ENCODE data around the gene CACNB2. TPM values are rescaled to one million over a fixed set of nuclear protein-coding genes. Genes with fewer than 3 reads are reported as not detected.

The CACNB2 gene
- total RNA-seq, 1 experiment from 2014 or later = 3.2 TPM

DNA sequence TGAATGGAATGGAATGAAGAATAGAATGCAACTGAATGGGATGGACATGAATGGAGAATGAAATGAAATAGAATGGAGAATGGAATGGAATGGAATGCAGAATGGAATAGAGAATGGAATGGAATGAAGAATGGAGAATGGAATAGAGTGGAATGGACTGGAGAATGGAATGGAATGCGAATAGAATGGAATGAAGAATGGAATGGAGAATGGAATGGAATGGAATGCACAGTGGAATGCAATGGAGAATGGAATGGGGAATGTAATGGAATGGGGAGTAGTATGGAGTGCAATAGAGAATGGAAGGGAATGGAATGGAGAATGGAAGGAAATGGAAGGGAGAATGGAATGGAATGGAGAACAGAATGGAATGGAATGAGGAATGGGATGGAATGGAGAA lies 417.7 kb downstream of the CACNB2 start:
- no peaks in the 10 kb centered on the region for H3K9me3 Mint-ChIP-seq
- no peak overlapping the region for H3K27ac Mint-ChIP-seq
- ChIA-PET POLR2A (no interaction called here), CTCF (no interaction called here)
- H3K4me1 Mint-ChIP-seq = no peaks in the 10 kb centered on the region
- H3K27me3 Mint-ChIP-seq (ENCODE audit: low read depth) = no peaks in the 10 kb centered on the region
- H3K36me3 Mint-ChIP-seq = no peaks in the 10 kb centered on the region
- no peak for DNase-seq (ENCODE audit: low spot score)
- no peak for ATAC-seq
- H3K4me3 Mint-ChIP-seq = no peak overlapping the region
- TF ChIP-seq, protein P1, sequence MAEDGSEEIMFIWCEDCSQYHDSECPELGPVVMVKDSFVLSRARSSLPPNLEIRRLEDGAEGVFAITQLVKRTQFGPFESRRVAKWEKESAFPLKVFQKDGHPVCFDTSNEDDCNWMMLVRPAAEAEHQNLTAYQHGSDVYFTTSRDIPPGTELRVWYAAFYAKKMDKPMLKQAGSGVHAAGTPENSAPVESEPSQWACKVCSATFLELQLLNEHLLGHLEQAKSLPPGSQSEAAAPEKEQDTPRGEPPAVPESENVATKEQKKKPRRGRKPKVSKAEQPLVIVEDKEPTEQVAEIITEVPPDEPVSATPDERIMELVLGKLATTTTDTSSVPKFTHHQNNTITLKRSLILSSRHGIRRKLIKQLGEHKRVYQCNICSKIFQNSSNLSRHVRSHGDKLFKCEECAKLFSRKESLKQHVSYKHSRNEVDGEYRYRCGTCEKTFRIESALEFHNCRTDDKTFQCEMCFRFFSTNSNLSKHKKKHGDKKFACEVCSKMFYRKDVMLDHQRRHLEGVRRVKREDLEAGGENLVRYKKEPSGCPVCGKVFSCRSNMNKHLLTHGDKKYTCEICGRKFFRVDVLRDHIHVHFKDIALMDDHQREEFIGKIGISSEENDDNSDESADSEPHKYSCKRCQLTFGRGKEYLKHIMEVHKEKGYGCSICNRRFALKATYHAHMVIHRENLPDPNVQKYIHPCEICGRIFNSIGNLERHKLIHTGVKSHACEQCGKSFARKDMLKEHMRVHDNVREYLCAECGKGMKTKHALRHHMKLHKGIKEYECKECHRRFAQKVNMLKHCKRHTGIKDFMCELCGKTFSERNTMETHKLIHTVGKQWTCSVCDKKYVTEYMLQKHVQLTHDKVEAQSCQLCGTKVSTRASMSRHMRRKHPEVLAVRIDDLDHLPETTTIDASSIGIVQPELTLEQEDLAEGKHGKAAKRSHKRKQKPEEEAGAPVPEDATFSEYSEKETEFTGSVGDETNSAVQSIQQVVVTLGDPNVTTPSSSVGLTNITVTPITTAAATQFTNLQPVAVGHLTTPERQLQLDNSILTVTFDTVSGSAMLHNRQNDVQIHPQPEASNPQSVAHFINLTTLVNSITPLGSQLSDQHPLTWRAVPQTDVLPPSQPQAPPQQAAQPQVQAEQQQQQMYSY (CRISPR knock-in tag; IDR thresholded peaks at IDR 0.05) = no peak; the same call in 1 of the 2 replicates
- TF ChIP-seq MYBL2 (CRISPR knock-in tag; IDR thresholded peaks at IDR 0.05) (no peak), ZNF396 (CRISPR knock-in tag; IDR thresholded peaks at IDR 0.05; ENCODE audit: borderline replicate concordance) (no peak), FOXP1 (CRISPR knock-in tag; IDR thresholded peaks at IDR 0.05; ENCODE audit: borderline replicate concordance) (no peak), FOXJ3 (CRISPR knock-in tag; IDR thresholded peaks at IDR 0.05; ENCODE audit: borderline replicate concordance) (no peak), ZNF671 (CRISPR knock-in tag; IDR thresholded peaks at IDR 0.05) (no peak), TEAD1 (CRISPR knock-in tag; IDR thresholded peaks at IDR 0.05) (no peak)
- TF ChIP-seq, protein P2, sequence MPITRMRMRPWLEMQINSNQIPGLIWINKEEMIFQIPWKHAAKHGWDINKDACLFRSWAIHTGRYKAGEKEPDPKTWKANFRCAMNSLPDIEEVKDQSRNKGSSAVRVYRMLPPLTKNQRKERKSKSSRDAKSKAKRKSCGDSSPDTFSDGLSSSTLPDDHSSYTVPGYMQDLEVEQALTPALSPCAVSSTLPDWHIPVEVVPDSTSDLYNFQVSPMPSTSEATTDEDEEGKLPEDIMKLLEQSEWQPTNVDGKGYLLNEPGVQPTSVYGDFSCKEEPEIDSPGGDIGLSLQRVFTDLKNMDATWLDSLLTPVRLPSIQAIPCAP (CRISPR knock-in tag; IDR thresholded peaks at IDR 0.05) = no peak
- TF ChIP-seq, protein P3, sequence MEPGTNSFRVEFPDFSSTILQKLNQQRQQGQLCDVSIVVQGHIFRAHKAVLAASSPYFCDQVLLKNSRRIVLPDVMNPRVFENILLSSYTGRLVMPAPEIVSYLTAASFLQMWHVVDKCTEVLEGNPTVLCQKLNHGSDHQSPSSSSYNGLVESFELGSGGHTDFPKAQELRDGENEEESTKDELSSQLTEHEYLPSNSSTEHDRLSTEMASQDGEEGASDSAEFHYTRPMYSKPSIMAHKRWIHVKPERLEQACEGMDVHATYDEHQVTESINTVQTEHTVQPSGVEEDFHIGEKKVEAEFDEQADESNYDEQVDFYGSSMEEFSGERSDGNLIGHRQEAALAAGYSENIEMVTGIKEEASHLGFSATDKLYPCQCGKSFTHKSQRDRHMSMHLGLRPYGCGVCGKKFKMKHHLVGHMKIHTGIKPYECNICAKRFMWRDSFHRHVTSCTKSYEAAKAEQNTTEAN (CRISPR knock-in tag; IDR thresholded peaks at IDR 0.05) = no peak
- TF ChIP-seq, protein P4, sequence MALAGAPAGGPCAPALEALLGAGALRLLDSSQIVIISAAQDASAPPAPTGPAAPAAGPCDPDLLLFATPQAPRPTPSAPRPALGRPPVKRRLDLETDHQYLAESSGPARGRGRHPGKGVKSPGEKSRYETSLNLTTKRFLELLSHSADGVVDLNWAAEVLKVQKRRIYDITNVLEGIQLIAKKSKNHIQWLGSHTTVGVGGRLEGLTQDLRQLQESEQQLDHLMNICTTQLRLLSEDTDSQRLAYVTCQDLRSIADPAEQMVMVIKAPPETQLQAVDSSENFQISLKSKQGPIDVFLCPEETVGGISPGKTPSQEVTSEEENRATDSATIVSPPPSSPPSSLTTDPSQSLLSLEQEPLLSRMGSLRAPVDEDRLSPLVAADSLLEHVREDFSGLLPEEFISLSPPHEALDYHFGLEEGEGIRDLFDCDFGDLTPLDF (CRISPR knock-in tag; IDR thresholded peaks at IDR 0.05) = no peak
- TF ChIP-seq, protein P5, sequence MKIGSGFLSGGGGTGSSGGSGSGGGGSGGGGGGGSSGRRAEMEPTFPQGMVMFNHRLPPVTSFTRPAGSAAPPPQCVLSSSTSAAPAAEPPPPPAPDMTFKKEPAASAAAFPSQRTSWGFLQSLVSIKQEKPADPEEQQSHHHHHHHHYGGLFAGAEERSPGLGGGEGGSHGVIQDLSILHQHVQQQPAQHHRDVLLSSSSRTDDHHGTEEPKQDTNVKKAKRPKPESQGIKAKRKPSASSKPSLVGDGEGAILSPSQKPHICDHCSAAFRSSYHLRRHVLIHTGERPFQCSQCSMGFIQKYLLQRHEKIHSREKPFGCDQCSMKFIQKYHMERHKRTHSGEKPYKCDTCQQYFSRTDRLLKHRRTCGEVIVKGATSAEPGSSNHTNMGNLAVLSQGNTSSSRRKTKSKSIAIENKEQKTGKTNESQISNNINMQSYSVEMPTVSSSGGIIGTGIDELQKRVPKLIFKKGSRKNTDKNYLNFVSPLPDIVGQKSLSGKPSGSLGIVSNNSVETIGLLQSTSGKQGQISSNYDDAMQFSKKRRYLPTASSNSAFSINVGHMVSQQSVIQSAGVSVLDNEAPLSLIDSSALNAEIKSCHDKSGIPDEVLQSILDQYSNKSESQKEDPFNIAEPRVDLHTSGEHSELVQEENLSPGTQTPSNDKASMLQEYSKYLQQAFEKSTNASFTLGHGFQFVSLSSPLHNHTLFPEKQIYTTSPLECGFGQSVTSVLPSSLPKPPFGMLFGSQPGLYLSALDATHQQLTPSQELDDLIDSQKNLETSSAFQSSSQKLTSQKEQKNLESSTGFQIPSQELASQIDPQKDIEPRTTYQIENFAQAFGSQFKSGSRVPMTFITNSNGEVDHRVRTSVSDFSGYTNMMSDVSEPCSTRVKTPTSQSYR (CRISPR knock-in tag; IDR thresholded peaks at IDR 0.05) = no peak
- TF ChIP-seq, protein P6, sequence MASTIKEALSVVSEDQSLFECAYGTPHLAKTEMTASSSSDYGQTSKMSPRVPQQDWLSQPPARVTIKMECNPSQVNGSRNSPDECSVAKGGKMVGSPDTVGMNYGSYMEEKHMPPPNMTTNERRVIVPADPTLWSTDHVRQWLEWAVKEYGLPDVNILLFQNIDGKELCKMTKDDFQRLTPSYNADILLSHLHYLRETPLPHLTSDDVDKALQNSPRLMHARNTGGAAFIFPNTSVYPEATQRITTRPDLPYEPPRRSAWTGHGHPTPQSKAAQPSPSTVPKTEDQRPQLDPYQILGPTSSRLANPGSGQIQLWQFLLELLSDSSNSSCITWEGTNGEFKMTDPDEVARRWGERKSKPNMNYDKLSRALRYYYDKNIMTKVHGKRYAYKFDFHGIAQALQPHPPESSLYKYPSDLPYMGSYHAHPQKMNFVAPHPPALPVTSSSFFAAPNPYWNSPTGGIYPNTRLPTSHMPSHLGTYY (CRISPR knock-in tag; IDR thresholded peaks at IDR 0.05) = no peak

DNA sequence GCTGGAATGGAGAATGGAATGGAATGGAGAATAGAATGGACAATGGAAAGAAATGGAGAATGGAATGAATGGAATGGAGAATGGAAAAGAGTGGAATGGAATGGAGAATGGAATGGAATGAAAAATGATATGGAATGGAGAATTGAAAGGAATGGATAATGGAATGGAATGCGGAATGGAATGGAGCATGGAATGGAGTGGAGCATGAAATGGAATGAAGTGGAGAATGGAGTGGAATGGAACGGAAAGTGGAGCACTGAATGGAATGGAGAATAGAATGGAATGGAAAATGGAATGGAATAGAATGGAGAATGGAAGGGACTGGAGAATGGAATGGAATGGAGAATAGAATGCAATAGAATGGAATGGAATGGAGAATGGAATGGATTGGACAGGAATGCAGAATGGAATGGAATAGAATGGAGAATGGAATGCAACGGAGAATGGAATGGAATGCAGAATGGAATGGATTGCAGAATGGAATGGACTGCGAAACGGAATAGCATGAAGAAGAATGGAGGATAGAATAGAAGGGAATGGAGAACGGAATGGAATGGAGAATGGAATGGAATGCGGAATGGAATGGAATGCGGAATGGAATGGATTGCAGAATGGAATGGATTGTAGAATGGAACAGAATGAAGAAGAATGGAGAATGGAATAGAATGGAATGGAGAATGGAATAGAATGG lies 421.8 kb downstream of the CACNB2 start:
- no peak overlapping the region for H3K27ac Mint-ChIP-seq
- no peak overlapping the region for H3K4me3 Mint-ChIP-seq
- H3K4me1 Mint-ChIP-seq = no peaks in the 10 kb centered on the region
- ChIA-PET POLR2A (no interaction called here), CTCF (no interaction called here)
- DNase-seq (ENCODE audit: low spot score) (no peak), ATAC-seq (no peak)
- no peaks in the 10 kb centered on the region for H3K9me3 Mint-ChIP-seq
- TF ChIP-seq EMX1 (CRISPR knock-in tag; IDR thresholded peaks at IDR 0.05) = no peak
- TF ChIP-seq, protein P1 (CRISPR knock-in tag; IDR thresholded peaks at IDR 0.05) = peak; percentile 81
- no peaks in the 10 kb centered on the region for H3K36me3 Mint-ChIP-seq
- H3K27me3 Mint-ChIP-seq (ENCODE audit: low read depth) = no peaks in the 10 kb centered on the region
